Smooth muscle cell of bladder (primary cell): Measurements from ENCODE around the gene EEF1AKMT1. TPM values are rescaled to one million over a fixed set of nuclear protein-coding genes. Genes with fewer than 3 reads are reported as not detected.

ENCODE experiments used
- total RNA-seq: library from RNA; depleted of rRNA; stranded (reverse); fragments of >200 nt; gene quantifications from 2 replicates; pipeline ENCODE4 v1.2.3, GENCODE V29; 2014

EEF1AKMT1 gene
- 7.7 and 8.1 TPM in 2 replicates for total RNA-seq

GRCh38 chr13:20773194-20774080 lies at the start of gene EEF1AKMT1:
Gene EEF1AKMT1 (minus strand): TSS chr13:20773961. CDS start chr13:20757598, 16,363 bp downstream.

GRCh38 chr13:20702915-20703779 lies 70.6 kb downstream of the EEF1AKMT1 start, which contains the start of gene IL17D:
Gene IL17D (plus strand): TSS chr13:20703699. CDS start chr13:20704002, 303 bp downstream.

Other genes starting within 250 kb of the EEF1AKMT1 start
- gene CRYL1, start 248.1 kb downstream of the EEF1AKMT1 start, total RNA-seq, result 22.2 TPM in 2 replicates
- gene IFT88, start 206.8 kb downstream of the EEF1AKMT1 start, total RNA-seq, result 13.8 and 15.2 TPM in 2 replicates
- 1.3 and 2.6 TPM in 2 replicates for gene IL17D, start 70.3 kb downstream of the EEF1AKMT1 start, total RNA-seq
- gene XPO4, start 128.8 kb upstream of the EEF1AKMT1 start, total RNA-seq, result 12.7 and 13.7 TPM in 2 replicates